Coronary artery (tissue), 2 donors: ENCODE results near the gene OR7D4.
"Not testable (repeated sequence)": the region's sequence is repeated elsewhere in the genome, so short reads cannot be mapped to it uniquely, and the experiment has no call there.

Experiments used
- DNase-seq: peaks from one replicate; pipeline ENCODE4 v3.0.0-alpha.2; 2017; ENCODE audit warnings: low spot score
- H3K27ac ChIP-seq, 2 donors: fragments of 200-600 bp; sonication (generic); one replicate each; pipeline ENCODE4 v1.5.1; 2016 to 2019
- H3K4me3 ChIP-seq: fragments of 200-600 bp; sonication (generic); 2 replicates; pipeline ENCODE4 v1.5.1; 2016; ENCODE audit warnings: mild to moderate bottlenecking, moderate library complexity
- CTCF ChIP-seq: fragments of 200-600 bp; sonication (generic); IDR thresholded peaks from one replicate; pipeline ENCODE4 v1.5.1; 2019; ENCODE audit warnings: antibody characterized with exemption

Gene OR7D4

GRCh38 chr19:9219489-9219888, at the start of gene OR7D4:
Gene OR7D4 (minus strand): TSS chr19:9219589. CDS start chr19:9214837, 4,752 bp downstream.
- Histone ChIP-seq H3K27ac (no peak within 1 kb of the TSS), H3K4me3 (no peak within 1 kb of the TSS)
- no peak for DNase-seq
- TF ChIP-seq CTCF, result no peak

GRCh38 chr19:9251236-9251635, 31.8 kb upstream of the OR7D4 start:
- Histone ChIP-seq H3K4me3 (no peak overlapping the region), H3K27ac (no peak overlapping the region)
- no peak for TF ChIP-seq CTCF
- DNase-seq, result no peak

- TF ChIP-seq CTCF, result no peak
- Histone ChIP-seq H3K27ac (no peak within 1 kb of the TSS), H3K4me3 (no peak within 1 kb of the TSS)
- no peak for DNase-seq
Observed at GRCh38 chr19:9250630-9251029, 31.2 kb upstream of the OR7D4 start, which contains the start of gene OR7E24. Gene OR7E24 (plus strand): TSS chr19:9250930. CDS start chr19:9251044, 114 bp downstream.

GRCh38 chr19:9205501-9206113, 13.8 kb downstream of the OR7D4 start:
- no peak for DNase-seq
- peak overlapping the region; percentile 65 for H3K4me3 ChIP-seq
- no peak overlapping the region for H3K27ac ChIP-seq
- peak; percentile 80 for TF ChIP-seq CTCF

GRCh38 chr19:9198044-9198443, 21.3 kb downstream of the OR7D4 start:
- H3K4me3 ChIP-seq, H3K27ac ChIP-seq, DNase-seq: not testable (repeated sequence)

GRCh38 chr19:9189535-9189934, 29.9 kb downstream of the OR7D4 start:
- Histone ChIP-seq H3K4me3 (no peak overlapping the region), H3K27ac (no peak overlapping the region)
- TF ChIP-seq CTCF, result no peak
- no peak for DNase-seq

GRCh38 chr19:9187191-9187590, 32.2 kb downstream of the OR7D4 start:
- Histone ChIP-seq H3K27ac (no peak overlapping the region), H3K4me3 (no peak overlapping the region)
- no peak for TF ChIP-seq CTCF
- DNase-seq, result no peak
